ENCODE data around the gene PDCD10.

The PDCD10 gene

DNA sequence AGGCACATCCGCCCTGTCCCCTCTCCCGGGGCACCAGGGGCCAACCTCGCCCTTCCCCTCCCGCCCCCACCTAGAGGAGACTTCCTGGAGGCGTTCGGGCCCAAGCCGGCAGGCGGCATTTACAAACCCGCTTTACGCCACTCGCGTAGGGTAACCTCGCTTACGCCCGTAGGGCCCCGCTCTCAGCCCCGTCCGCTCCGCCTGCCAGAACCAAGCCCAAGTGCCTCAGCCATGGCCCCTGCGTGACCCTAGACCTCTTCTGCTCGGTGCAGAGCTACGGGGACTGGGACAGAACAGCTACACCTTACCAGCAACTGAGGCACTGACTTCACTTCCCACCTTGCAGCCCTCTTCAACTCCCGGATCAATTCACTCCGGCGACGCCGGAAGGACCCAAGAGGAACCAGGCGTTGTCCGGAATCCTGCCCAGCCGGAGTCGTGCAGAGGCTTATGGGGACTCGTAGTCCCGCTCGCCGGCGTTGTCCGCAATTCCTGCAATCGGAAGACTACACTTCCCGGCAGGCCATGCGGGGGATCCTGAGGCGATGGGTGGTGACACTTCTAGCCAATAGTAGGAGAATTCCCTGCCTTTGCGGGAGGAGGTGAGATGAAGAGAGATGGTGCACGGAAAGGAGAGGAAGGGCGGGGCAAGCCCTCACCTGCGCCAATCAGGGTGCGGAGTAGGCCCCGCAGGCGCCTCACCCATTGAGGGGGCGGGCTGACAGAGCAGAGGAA, at the start of gene PDCD10:
TSS of gene PDCD10 (minus strand) at position 395 of the 735 bp plus-strand sequence. CDS start 14,735 bp downstream, outside the sequence.
- peak; percentile 97 for FAIRE-seq

DNA sequence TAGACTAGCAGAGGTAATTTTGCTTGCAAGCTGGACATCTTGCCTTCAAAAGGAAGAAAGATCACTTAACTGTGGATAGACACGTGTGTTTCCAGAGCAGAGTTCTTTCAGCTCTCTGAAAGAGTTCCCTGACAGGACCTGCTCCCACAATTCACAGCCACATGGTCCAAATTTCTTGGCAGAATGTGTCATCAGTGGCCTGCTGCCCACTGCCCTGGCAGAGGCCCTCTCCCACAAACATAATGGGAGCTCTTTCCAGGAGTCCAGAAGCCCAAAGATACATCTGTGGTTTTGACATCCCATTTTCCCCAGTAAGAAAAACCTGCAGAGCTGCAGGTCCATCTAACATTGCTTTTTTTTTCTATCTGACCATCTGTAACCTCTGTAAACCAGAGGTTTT, 49.1 kb upstream of the PDCD10 start:
- no peak for FAIRE-seq

DNA sequence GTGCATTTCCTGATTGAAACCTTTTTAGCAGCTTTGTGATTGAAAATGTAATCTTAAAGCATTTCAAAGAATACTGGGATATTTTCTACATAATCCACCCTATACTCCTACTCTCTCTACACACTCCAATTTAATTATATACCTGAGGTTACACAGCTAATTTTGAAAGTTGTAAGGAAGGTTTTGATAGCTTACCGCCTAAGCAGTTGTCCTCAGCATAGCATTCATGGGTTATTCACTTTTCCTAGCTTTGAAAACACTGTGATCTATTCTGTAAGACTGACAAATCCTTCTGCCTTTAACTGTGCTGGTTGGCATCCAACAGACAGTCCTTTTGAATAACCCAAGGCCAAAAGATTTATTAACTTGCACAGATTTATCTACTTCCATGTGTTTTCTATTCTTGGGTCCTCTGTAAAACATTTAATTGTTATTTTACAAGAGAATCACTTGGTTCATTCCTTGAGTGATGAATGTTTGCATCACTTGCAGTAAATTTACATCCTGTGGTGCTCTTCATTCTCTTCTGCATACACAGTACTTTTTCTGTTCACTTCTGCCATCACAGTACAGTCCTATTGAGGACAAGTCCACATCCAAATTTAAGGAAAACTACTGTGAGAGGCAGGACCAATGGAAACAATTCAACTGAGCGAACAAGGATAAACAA, 45.7 kb upstream of the PDCD10 start:
- FAIRE-seq, result no peak

DNA sequence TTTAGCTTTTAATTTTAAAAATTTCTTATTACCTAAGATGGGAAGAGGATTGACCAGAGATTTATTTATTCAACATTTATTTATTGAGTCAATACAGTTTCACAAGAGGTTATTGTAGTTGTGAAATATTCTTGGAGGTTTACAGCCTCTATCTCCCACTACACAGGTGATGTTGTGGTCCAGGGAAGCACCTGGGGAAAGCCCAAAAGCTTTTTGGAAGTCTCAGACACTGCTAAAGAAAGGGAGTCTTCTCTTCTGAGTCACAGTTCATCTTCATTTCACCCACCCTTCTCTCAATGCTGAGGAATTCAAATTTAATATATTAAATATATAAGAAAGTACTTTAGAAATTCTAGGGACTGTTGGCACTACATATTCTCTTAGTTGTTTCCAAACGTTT, 42.7 kb upstream of the PDCD10 start:
- FAIRE-seq, result no peak

DNA sequence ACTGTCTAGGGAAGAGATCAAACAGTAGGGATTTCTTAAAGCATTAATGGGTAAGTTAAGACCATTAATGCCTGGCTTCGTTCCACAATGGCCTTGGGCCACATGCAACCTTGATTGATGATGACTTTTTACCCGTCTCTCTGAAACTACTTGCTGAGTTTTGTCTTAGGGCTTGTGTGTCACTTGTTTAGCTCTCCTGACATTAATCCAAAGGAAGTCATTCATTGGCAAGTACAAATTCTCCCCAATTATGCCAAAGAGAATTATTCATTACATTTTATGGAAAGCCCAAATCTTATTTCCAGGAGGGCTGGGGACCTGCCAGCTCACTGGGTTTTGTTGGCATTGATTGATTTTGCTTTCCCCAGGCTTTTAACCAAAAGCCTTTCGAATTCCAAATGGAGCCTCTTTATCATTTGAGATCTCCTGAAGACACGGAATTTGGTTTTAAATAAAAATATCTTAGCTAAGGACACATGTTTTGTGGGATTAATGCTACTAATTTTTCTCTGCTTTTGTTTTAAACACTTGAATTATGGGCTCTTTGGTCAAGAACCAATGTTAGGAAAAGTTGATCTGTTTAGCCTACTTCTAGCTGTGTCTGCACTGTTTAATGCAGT, 41.5 kb upstream of the PDCD10 start:
- FAIRE-seq, result no peak

DNA sequence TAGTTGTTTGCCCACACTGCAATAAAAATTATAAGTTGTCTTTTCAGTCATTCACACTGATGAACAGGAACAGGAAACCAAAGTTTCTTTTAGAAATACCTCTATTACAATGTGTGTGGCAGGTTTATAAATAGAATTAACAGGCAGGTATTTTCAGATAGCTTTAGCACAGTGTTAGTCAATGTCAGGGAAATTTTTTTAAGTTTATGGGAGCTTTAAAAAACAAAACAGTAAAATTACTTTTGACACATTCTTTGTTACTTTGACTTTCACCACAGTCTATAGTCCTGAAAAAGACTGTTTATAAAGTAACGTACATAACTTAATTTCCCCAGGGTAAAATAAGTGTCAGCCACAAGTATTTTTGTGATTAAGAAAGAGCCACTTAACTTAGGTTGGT, 38.9 kb upstream of the PDCD10 start:
- FAIRE-seq, result no peak

DNA sequence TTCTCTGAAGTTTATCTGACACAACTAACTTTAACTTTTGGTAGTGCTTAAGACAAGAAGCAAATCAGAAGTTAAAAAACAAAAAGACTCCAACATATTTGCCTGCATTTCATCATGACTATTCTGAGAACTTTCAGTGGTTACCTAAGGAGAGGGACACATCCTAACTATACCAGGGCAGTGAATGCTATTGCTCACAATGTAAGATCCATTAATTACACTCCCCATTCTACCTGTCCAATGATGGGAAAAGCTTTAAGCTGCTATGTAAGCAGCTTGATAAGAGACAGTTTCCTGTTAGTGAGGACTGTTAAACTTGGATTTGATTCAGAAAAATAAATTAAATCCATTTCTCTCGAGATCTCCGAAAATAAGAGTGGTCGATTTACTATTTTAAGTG, 38.3 kb upstream of the PDCD10 start:
- FAIRE-seq, result no peak

DNA sequence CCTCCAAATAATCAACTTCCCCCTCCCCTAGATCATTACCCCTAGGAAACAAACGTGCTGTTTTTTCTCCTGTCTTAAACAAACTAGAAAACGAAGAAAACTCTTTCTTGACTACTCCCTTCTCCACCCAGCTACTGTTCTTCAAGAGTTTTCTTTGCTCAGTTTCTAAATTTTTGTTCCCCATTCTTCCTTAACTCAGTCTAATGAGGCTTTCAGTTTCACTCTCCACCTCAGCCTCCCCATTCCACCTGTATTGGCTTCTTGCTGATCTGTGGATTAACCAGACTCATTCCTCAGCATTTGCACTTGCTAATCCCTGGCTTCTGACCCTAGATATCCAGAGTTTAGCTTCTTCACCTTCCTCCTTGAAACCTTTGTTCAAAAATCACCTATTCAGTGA, 27.6 kb upstream of the PDCD10 start:
- FAIRE-seq, result no peak

DNA sequence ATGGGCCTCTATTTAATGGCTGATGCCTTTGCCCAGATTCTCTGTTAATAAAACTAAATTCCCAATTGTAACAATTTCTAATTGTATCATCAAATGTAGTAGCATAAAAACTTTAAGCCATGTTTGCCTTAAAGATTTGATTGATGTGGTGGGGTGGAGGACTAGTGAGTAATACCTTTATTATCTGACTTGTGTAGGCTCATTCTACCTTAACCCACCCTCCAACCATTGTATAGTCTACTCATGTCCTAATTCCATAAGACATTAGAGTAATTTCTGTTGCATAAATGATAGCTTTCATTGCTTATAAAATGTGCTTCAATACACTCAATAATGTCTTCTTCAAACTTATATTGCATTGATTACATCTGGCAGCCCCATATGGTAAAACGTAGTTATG, 26.6 kb upstream of the PDCD10 start:
- no peak for FAIRE-seq

DNA sequence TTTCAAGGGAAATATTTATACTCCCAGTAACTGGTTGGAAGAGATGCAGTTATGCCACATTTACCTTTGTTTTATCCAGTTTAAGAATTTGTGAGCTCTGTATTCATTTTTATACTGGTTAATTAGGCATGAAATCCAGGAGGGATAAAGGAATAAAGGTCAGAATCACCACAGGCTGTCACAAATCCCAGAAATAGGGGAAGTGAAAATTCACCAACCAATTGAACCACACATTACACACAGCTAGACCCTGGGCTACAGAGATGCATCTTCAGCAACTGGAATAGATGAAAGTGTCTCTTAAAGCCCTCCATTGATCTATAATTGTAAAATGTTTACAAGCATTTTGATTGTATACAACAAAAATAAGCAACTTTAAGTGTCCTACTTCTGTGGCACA, 19.4 kb upstream of the PDCD10 start:
- no peak for FAIRE-seq

DNA sequence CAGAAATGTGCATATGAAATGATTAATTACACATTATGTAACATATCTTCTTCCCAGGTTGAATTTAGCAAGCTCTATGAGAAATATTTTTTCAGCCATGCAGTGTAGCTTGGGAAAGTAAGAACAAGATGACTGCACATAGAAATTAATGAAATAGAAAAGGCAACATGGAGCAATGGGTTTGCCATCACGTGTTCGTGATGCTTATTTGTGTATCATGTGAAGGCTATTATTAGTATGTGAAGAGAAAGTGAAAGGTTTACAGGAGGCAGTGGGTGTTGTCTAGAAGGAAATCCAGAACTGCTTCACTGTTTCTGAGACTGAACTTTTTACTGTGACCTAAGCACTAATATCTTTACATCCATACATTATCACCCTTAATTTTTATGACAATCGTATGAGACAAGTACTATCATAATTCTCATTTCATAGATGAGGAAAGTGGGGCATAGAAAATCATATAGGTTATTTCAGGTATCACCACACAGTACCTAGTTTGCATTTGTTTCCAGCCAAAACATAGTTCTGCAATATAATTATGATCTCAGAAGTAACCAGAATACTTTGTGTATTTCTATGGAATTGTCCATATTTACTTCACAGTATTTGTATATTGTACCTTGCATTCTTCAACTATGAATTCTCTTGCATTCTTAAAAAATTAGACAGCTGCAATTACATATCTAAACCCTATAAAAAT, 15.7 kb upstream of the PDCD10 start:
- no peak for FAIRE-seq

DNA sequence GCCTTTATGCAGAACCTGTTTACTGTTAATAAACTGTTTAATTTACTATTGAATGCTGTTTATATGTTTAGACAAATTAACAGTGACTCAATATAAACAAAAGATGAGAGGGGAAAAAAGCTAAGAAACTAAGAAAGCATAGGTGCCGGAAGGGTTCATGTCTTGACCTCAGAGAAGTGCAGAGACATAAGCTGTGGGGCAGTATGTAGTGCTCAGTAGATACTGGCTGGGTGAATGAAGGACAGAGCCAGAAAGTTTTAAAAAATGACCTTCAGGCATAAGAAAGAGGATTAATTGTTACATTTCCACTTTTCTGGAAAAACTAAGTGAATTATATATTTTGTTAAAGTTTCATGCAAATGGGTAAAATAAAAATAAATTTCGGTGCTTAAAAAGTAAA, 15.0 kb upstream of the PDCD10 start:
- no peak for FAIRE-seq

DNA sequence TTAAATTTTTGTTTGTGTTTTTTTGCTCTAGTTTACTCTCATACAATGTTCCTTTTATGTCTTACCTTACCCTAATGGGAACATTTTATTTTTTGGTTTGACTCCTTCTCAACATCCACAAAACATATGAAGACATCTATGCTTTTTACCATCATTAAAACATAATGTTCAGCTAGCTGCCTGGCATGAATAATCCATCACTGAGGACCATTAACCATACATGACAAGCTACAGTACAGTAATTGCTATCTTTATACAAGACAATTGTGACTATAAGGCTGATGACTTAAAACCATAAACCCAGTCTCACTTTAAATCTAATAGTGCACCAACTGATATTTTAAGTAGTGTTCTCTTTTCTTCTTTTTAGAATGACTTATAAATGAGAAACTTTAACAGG, 14.5 kb upstream of the PDCD10 start:
- no peak for FAIRE-seq

DNA sequence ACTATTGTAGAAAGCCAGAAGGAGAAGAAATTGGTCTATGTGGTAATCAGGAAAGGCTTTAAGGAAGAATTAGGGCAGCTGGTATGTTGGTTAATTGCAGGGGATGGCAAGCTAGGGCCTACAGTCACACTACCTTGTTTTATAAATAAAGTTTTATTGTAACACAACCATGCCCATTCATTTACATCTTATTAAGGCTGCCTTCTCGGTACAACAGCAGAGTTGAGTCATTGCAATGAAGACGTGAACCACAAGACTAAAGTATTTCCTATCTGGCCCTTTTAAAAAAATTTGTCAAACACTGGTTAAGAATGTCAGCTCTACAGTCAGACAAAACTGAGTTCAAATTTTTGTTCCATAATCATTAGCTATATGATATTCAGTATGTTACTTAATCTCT, 9.1 kb upstream of the PDCD10 start:
- no peak for FAIRE-seq

DNA sequence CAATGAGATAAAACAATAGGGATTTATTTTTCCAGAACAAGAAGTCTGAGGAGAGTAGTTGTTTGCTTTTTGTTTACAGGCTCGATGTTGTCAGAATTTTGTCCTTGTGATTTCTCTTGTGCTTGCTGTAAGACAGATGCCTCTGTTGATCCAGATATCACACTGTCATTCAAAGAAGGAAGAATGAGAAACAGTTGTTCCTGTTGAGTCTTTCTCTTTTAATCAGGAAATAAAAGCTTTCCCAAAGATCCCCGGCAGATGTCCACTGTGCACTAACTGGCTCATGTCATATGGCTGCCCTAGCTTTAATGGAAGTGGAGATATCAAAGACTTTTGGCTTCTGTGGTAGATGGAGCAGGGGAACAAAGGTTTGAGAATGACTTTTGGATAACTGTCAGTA, 7.6 kb upstream of the PDCD10 start:
- no peak for FAIRE-seq

DNA sequence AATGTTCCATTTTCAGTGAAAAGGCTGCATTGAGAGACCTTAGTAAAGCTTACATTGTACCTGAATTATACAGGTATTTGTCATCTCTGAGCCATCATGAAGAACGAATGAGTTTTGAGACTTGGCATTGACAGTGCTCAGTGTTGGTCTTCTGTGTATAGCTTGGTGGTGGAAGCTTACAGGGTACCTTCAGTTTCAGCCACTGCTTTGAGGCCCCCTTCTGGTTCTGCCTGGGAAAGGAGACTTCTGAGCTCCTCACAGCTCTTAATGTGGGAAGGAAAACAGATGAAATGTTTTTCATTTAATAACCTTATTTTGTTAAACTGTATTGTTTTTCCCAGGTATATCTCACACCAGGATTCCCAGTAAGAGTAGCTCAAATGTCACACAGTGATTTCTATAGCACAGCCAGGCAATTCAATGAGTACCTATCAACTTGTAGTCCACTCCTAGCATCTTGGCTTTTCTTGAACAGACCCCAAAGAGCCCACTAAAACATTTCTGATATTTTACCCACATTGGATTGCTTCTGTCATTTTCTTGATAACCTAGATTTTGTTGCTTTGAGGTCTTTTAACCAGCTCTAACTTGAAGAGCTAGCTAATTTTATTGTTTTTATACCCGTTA, 6.4 kb upstream of the PDCD10 start:
- FAIRE-seq, result no peak

DNA sequence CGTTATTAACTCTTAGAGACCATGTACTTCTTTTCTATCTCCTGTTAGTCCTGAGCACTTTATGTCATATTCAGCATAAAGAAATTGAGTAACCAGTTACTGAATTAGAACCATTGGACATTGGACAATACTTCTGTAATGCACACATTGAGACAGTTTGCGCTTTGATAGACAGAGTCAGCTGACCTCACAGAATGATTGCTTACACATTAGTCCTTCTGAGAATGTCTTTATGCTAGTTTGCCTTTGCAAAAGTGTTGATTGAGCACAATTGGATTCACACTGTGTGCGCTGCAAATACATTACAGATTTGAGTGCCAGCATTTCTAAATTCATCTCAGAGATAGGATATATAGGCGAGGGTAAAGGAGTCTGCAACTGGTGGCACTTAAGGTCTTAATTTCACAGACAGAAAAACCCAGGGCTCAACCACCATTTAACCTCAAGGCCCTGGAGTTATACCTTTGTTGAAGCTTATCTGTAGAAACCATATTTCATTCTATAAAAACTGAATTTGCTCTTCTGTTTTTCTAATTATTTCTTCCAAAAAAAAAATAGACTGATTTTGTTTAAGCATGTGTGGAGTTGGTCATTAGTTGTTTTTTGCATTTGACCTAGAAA, 4.6 kb upstream of the PDCD10 start:
- no peak for FAIRE-seq

DNA sequence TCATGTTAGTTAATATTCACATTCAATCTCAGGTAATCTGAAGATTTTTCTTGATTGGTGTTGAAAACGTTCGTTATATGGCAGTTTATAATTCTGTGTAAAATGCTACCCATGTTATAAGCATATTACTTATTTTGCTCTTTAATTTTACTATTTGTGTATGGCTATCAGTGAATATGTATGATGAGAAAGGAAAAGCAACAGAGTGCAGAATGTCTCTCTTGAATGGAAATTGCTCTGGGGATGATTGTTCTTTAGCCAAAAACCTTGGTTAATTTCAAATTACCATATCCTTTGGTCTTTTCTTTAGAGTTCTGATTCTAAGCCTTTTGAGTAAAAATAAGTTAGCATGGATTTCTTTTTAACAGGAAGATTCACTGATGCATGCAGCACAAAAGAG, 3.3 kb upstream of the PDCD10 start:
- no peak for FAIRE-seq

DNA sequence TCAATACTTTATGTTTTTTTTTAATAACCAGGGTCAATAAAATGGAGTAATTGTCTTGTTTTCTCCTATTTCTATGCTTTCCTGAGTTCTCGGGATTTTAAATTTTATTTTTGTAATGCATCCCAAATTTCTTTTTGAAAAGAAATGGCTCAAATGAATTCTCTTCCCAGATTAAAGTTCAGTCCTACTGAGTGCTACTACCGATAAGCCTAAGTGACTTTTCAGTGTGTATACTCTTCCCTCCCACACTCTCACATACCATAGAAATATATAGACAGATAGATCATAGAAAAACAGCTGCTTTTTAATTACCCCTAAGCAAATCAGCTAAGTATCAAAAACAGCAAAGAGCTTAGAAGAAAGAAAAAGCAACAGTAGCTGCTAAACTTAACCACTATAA, 2.3 kb upstream of the PDCD10 start:
- no peak for FAIRE-seq

DNA sequence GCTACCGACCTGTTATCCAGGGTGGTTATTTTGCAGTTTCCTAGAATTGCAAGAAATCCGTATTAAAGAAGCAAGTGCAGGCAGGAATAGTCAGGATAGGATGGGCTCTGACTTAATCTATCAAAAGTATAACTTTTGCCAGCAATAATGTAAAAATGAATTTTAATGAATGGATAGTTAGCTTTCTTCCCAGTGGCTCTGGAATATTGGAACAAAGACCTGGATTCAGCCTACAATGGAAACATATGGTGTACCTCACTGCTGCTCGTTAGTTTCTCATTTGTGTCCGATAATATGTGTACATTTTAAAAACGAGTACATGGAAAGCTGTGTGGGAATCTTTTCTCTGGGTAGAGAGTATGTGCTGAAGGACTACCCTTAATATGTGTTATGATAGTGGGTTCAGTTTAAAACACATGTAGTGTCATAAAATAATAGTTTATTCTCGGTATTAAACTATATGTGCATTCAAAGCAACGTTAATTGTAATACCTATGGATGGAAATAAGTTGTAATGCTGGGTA, 1.6 kb upstream of the PDCD10 start:
- FAIRE-seq, result no peak

DNA sequence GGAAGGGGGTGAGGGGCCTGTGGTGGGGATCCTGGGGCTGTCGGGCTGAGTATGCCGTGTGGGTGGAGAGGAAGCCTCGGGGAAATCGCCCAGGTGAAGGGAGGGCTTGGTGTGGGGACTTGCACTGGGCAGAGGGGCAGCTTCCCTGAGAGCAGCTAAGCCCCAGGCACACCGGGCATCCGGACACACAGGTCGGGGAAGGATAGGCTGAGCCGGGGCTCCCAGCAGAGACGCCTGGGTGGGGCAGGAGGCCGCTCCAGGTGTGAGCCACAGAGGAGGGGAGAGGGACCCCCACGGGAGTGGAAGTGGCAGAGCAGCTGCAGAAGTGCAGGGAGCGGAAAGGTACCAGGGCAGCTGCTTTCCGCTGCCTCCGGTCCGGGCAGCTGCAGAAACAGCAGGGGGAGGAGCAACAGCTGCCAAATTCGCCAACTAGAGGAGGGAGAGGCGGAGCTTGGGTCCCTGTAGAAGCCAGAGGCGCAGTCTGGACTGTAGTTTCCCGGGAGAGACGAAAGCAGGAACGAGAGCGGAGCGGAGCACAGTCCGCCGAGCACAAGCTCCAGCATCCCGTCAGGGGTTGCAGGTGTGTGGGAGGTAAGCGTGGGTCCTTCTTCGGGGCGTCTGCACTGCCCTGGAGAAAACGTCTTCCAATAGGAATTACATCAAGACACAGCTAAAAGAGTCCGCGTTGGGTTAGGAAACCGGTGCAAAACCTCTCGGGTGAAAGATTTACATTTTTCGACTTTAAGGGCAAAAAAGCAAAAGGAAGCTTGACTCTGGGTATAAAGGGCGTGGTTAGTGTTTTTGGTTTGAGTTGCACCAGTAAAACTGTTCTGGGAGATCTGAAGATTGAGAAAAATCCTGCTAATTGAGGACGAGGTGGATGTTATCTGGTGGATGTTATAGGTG, 794 bp upstream of the PDCD10 start, which contains the start of gene SERPINI1:
TSS of gene SERPINI1 (plus strand) at position 489 of the 906 bp plus-strand sequence. CDS start 53,408 bp downstream, outside the sequence.
- FAIRE-seq, result no peak

Data from endometrium (tissue), 2 donors.